HepG2 (cell line): ENCODE measurements around the gene NR2F1-AS1. TPM values are rescaled to one million over a fixed set of nuclear protein-coding genes. Genes with fewer than 3 reads are reported as not detected.
A peak's percentile ranks its signal among the peaks of the same experiment; 100 is the strongest.

Experiments
- ETV6 ChIP-seq: sonication (generic); formaldehyde crosslinking; conservative IDR thresholded peaks from 2 replicates; pipeline ENCODE4 v1.4.0; 2020; ENCODE audit warnings: missing genetic modification reagents
- FOSL1 ChIP-seq: sonication (generic); formaldehyde crosslinking; IDR thresholded peaks from 2 replicates; pipeline ENCODE4 v1.9.0; 2021; ENCODE audit warnings: missing genetic modification reagents, borderline replicate concordance
- FUBP1 ChIP-seq: sonication (generic); formaldehyde crosslinking; IDR thresholded peaks from 2 replicates; pipeline ENCODE4 v1.5.1; 2020; ENCODE audit warnings: missing genetic modification reagents, mild to moderate bottlenecking, borderline replicate concordance
- GABPA ChIP-seq, 2 experiments: IDR thresholded peaks; 2 replicates each; pipeline ENCODE4 v1.6.1; 2011 to 2016; ENCODE audit warnings: low read depth in 2 of 2, low read length in 1 of 2, missing biosample characterization in 1 of 2, missing genetic modification characterization in 1 of 2
- HNRNPL ChIP-seq: fragments of 200-400 bp; formaldehyde crosslinking; IDR thresholded peaks from 2 replicates; pipeline ENCODE4 v1.6.1; 2017; ENCODE audit warnings: mild to moderate bottlenecking, low read depth, low read length
- HOMEZ ChIP-seq: IDR thresholded peaks from 2 replicates; pipeline ENCODE4 v1.6.1; 2016; ENCODE audit warnings: low read depth
- KLF16 ChIP-seq, 2 experiments: sonication (generic) in 1 of 2; formaldehyde crosslinking in 1 of 2; IDR thresholded peaks; 2 replicates each; pipeline versions ENCODE4 v1.6.1 to v1.8.0; 2016 to 2023; ENCODE audit warnings: missing genetic modification reagents in 2 of 2, missing compliant biosample characterization in 1 of 2
- NBN ChIP-seq: fragments of 450-650 bp; conservative IDR thresholded peaks from 2 replicates; pipeline ENCODE4 v1.6.1; 2017
- NFE2L2 ChIP-seq: fragments of 150-350 bp; IDR thresholded peaks from 2 replicates; pipeline ENCODE4 v1.6.1; 2014; ENCODE audit warnings: low read length
- NFKB2 ChIP-seq: sonication (generic); formaldehyde crosslinking; IDR thresholded peaks from 2 replicates; pipeline ENCODE4 v1.4.0; 2020; ENCODE audit warnings: missing genetic modification reagents, borderline replicate concordance
- RBFOX2 ChIP-seq: fragments of 200-400 bp; formaldehyde crosslinking; IDR thresholded peaks from 2 replicates; pipeline ENCODE4 v1.6.1; 2017; ENCODE audit warnings: low read depth, mild to moderate bottlenecking, low read length
- SAP130 ChIP-seq: IDR thresholded peaks from 2 replicates; pipeline ENCODE4 v1.6.1; 2016; ENCODE audit warnings: low read depth
- SOX6 ChIP-seq, 2 experiments: fragments of 450-650 bp in 1 of 2; sonication (generic) in 1 of 2; formaldehyde crosslinking in 1 of 2; IDR thresholded peaks; 2 replicates each; pipeline versions ENCODE4 v1.4.0 to v1.6.1; 2017 to 2020; ENCODE audit warnings: antibody characterized with exemption in 1 of 2, mild to moderate bottlenecking in 1 of 2, missing genetic modification reagents in 1 of 2
- SP5 ChIP-seq: IDR thresholded peaks from 2 replicates; pipeline ENCODE4 v1.6.1; 2016; ENCODE audit warnings: low read depth, borderline replicate concordance
- THAP8 ChIP-seq: sonication (generic); formaldehyde crosslinking; IDR thresholded peaks from 2 replicates; pipeline ENCODE4 v1.5.1; 2020; ENCODE audit warnings: missing genetic modification reagents, mild to moderate bottlenecking, borderline replicate concordance
- ZBTB43 ChIP-seq: sonication (generic); formaldehyde crosslinking; conservative IDR thresholded peaks from 2 replicates; pipeline ENCODE4 v1.4.0; 2020; ENCODE audit warnings: missing genetic modification reagents
- ZFX ChIP-seq: sonication (generic); formaldehyde crosslinking; IDR thresholded peaks from 2 replicates; pipeline ENCODE4 v1.4.0; 2020; ENCODE audit warnings: mild to moderate bottlenecking, low read depth, missing genetic modification reagents, moderate library complexity
- ZNF232 ChIP-seq: sonication (generic); formaldehyde crosslinking; IDR thresholded peaks from 2 replicates; pipeline ENCODE4 v1.4.0; 2020; ENCODE audit warnings: missing genetic modification reagents, borderline replicate concordance
- ZNF577 ChIP-seq: sonication (generic); formaldehyde crosslinking; IDR thresholded peaks from 2 replicates; pipeline ENCODE4 v1.4.0; 2020; ENCODE audit warnings: mild to moderate bottlenecking, low read depth, missing genetic modification reagents, borderline replicate concordance
- ZNF597 ChIP-seq: sonication (generic); formaldehyde crosslinking; IDR thresholded peaks from 2 replicates; pipeline ENCODE4 v1.5.0; 2020; ENCODE audit warnings: missing genetic modification reagents
- ZNF782 ChIP-seq: sonication (generic); formaldehyde crosslinking; IDR thresholded peaks from 2 replicates; pipeline ENCODE4 v1.4.0; 2020; ENCODE audit warnings: missing genetic modification reagents, mild to moderate bottlenecking, borderline replicate concordance
- polyA plus RNA-seq, 8 experiments: library from polyadenylated mRNA; depleted of rRNA in 3 of 8; stranded (reverse) in 7 of 8; unstranded in 1 of 8; fragments of >200 nt; fragmentation: Illumina TruSeq in 4 of 8; extraction: Trizol in 4 of 8; gene quantifications; 2 replicates each; pipeline versions ENCODE4 v1.2.1 to v1.2.3, GENCODE V29; 2011 to 2016; ENCODE audit warnings: low read depth in 4 of 8, missing spikeins in 1 of 8, mixed read lengths in 1 of 8; ENCODE audit not compliant: insufficient read depth in 1 of 8
- total RNA-seq, 5 experiments: library from RNA; depleted of rRNA; stranded (reverse); fragments of >200 nt; fragmentation: Illumina TruSeq; extraction: Trizol; gene quantifications; 2 replicates each; pipeline ENCODE4 v1.2.3, GENCODE V29; 2016; ENCODE audit warnings: low read depth in 1 of 5

Gene NR2F1-AS1
- total and polyA plus RNA-seq, 2 of the 13 experiments (the other 11 are each of a cell fraction or from before 2014, with no cell fraction given): 2.8 TPM

GRCh38 chr5:93583768-93584595 is 3.0 kb upstream of the NR2F1-AS1 start (continued):
- TF ChIP-seq SOX6 (IDR thresholded peaks at IDR 0.05) (no peak), SOX6 (CRISPR knock-in tag; IDR thresholded peaks at IDR 0.05) (no peak), HNRNPL (no peak), NBN (no peak), NFE2L2 (no peak), ZNF232 (CRISPR knock-in tag) (no peak), RBFOX2 (peak; percentile 76), GABPA (IDR thresholded peaks at IDR 0.05; ENCODE audit: low read depth, low read length) (no peak), GABPA (CRISPR knock-in tag; IDR thresholded peaks at IDR 0.05; ENCODE audit: low read depth) (no peak), FOSL1 (CRISPR knock-in tag) (no peak), KLF16 (CRISPR knock-in tag; IDR thresholded peaks at IDR 0.05) (no peak), SP5 (no peak), ZNF782 (no peak), ZNF577 (CRISPR knock-in tag) (no peak), HOMEZ (CRISPR knock-in tag) (no peak), NFKB2 (CRISPR knock-in tag) (no peak), ETV6 (CRISPR knock-in tag) (no peak), ZNF597 (CRISPR knock-in tag) (no peak), ZFX (CRISPR knock-in tag) (0 out of 2 replicates have a peak, but pooled peaks have one; percentile 27), SAP130 (CRISPR knock-in tag) (peak; percentile 32), ZBTB43 (CRISPR knock-in tag) (no peak), THAP8 (CRISPR knock-in tag) (no peak), FUBP1 (CRISPR knock-in tag) (no peak)
